Measurements from ENCODE around the gene KCNV2. TPM values are rescaled to one million over a fixed set of nuclear protein-coding genes. Genes with fewer than 3 reads are reported as not detected.

Gene KCNV2
- total and polyA plus RNA-seq, 2 donors (not counting 1 experiment from before 2014, with no cell fraction given), result not detected

DNA sequence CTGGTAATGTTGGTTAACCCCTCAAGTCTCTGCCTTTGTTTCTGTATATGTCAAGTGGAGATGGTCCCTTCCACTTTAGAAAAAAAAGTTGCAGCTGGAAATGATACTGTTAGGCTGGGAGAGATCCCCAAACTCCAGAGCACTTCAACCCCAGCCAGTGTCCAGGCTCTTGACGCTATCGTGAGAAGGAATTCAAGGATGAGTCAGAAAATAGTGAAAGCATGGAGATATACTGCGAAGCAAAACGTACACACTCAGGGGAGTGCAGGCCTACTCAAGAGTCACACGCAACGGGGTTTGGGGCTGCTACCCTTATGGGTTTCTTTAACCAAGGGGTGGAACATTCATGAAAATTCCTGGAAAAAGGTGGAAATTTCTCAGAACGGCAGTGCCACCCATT is 24.9 kb downstream of the KCNV2 start:
- no peaks in the 10 kb centered on the region for H3K9me3 ChIP-seq (ENCODE audit: control insufficient read depth, insufficient read depth, low read depth, low read length)
- H2AFZ ChIP-seq (ENCODE audit: low read length), result no peak overlapping the region
- H3K27me3 ChIP-seq (ENCODE audit: control insufficient read depth, insufficient read depth, low read length), result no peaks in the 10 kb centered on the region
- no peak overlapping the region for H3K27ac ChIP-seq (ENCODE audit: insufficient read depth, low read length)
- no peak overlapping the region for H3K4me3 ChIP-seq (replicated peaks in 1 of 4; ENCODE audit: control extremely low read depth in 1 of 4, insufficient read depth in 1 of 4, low read depth in 3 of 4, low read length in 4 of 4)
- no peaks in the 10 kb centered on the region for H3K79me2 ChIP-seq (ENCODE audit: control insufficient read depth, insufficient read depth, low read length)
- H3K9ac ChIP-seq (ENCODE audit: insufficient read depth, low read length), result no peak overlapping the region
- no peak overlapping the region for H3K4me2 ChIP-seq (ENCODE audit: extremely low read depth, insufficient read depth, low read length)
- no peaks in the 10 kb centered on the region for H3K4me1 ChIP-seq (ENCODE audit: control insufficient read depth, extremely low read depth, insufficient read depth, low read length)
- no peaks in the 10 kb centered on the region for H4K20me1 ChIP-seq (ENCODE audit: control insufficient read depth, extremely low read depth, insufficient read depth, low read length)
- no peak for TF ChIP-seq EZH2 (IDR thresholded peaks at IDR 0.05; ENCODE audit: low read length, missing control alignments)
- TF ChIP-seq, protein P1, sequence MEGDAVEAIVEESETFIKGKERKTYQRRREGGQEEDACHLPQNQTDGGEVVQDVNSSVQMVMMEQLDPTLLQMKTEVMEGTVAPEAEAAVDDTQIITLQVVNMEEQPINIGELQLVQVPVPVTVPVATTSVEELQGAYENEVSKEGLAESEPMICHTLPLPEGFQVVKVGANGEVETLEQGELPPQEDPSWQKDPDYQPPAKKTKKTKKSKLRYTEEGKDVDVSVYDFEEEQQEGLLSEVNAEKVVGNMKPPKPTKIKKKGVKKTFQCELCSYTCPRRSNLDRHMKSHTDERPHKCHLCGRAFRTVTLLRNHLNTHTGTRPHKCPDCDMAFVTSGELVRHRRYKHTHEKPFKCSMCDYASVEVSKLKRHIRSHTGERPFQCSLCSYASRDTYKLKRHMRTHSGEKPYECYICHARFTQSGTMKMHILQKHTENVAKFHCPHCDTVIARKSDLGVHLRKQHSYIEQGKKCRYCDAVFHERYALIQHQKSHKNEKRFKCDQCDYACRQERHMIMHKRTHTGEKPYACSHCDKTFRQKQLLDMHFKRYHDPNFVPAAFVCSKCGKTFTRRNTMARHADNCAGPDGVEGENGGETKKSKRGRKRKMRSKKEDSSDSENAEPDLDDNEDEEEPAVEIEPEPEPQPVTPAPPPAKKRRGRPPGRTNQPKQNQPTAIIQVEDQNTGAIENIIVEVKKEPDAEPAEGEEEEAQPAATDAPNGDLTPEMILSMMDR (conservative IDR thresholded peaks at IDR 0.05 in 1 of 2, IDR thresholded peaks at IDR 0.05 in 1 of 2; ENCODE audit: low read depth in 1 of 2, low read length in 2 of 2), result no peak
- no peaks in the 10 kb centered on the region for H3K36me3 ChIP-seq (ENCODE audit: control insufficient read depth, insufficient read depth, low read length)
- DNase-seq (ENCODE audit: low read depth in 2 of 2), result no peak

DNA sequence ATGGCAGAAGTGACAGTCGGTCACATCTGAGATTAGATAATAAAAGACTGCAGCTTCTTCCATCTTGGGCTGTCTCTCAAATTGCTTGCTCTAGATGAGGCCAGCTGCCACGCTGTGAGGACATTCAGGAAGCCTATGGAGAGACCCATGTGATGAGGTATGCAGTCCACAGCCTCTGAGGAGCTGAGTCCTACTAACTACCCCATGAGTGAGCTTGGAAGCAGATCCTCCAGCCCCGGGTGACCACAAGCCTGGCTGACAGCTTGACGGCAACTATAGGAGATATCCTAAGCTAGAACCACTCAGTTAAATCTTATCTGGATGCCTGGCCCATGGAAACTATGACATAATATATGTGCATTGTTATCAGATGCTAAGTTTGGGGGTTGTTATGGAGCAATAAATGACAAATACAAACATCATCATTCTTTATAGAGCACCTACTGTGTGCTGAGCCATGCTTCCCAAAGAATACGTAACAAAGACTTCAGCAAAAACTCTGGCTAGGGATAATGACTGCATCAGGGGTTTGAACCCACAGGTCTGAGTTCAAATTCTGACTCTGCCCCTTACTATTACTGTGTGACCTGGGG is 26.7 kb downstream of the KCNV2 start:
- Histone ChIP-seq H4K20me1 (ENCODE audit: control insufficient read depth, extremely low read depth, insufficient read depth, low read length) (no peaks in the 10 kb centered on the region), H3K27me3 (ENCODE audit: control insufficient read depth, insufficient read depth, low read length) (no peaks in the 10 kb centered on the region), H3K4me3 (replicated peaks in 1 of 4; ENCODE audit: control extremely low read depth in 1 of 4, insufficient read depth in 1 of 4, low read depth in 3 of 4, low read length in 4 of 4) (no peak overlapping the region), H3K4me1 (ENCODE audit: control insufficient read depth, extremely low read depth, insufficient read depth, low read length) (no peaks in the 10 kb centered on the region), H2AFZ (ENCODE audit: low read length) (no peak overlapping the region), H3K9ac (ENCODE audit: insufficient read depth, low read length) (no peak overlapping the region), H3K79me2 (ENCODE audit: control insufficient read depth, insufficient read depth, low read length) (no peaks in the 10 kb centered on the region), H3K36me3 (ENCODE audit: control insufficient read depth, insufficient read depth, low read length) (no peaks in the 10 kb centered on the region), H3K9me3 (ENCODE audit: control insufficient read depth, insufficient read depth, low read depth, low read length) (no peaks in the 10 kb centered on the region), H3K4me2 (ENCODE audit: extremely low read depth, insufficient read depth, low read length) (no peak overlapping the region), H3K27ac (ENCODE audit: insufficient read depth, low read length) (no peak overlapping the region)
- DNase-seq (ENCODE audit: low read depth in 2 of 2), result no peak
- TF ChIP-seq, protein P1 (conservative IDR thresholded peaks at IDR 0.05 in 1 of 2, IDR thresholded peaks at IDR 0.05 in 1 of 2; ENCODE audit: low read depth in 1 of 2, low read length in 2 of 2), result no peak
- TF ChIP-seq EZH2 (IDR thresholded peaks at IDR 0.05; ENCODE audit: low read length, missing control alignments), result no peak

DNA sequence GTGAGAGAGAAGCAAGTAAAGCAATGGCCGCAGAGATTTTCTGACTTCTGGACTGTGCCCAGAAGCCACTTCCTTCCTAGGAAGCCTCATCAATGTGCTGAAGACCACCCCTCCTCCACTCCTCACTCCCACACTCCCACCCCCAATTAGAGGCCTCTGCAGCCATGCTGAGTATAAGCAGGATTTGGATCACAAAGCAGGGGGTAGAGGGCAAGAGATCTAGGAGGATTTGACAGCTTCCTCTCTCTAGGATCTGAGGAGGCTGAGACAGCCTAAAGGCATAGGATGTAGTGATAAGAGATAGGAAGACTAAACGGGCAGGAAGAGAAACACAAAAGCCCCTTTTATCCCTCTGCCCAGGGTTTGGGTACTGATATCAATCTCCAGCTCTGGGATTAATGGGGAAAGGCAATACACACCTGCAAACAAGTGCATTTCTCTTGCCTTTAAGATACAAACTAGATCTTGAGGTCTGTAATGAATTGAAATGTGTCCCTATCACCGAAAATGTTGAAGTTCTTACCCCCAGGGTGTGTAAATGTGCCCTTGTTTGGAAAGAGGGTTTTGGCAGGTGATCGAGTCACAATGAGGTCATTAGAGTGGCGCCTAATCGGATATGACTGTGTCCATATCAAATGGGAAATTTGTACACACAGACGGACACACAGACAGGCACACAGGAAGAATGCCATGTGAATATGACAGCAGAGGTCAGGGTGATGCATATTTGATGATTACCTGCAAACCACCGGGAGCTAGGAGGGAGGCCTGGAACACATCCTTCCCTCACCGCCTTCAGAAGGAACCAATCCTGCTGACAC is 28.5 kb downstream of the KCNV2 start:
- Histone ChIP-seq H3K4me2 (ENCODE audit: extremely low read depth, insufficient read depth, low read length) (no peak overlapping the region), H3K4me3 (replicated peaks in 1 of 4; ENCODE audit: control extremely low read depth in 1 of 4, insufficient read depth in 1 of 4, low read depth in 3 of 4, low read length in 4 of 4) (no peak overlapping the region), H3K4me1 (ENCODE audit: control insufficient read depth, extremely low read depth, insufficient read depth, low read length) (no peaks in the 10 kb centered on the region), H3K9ac (ENCODE audit: insufficient read depth, low read length) (no peak overlapping the region), H2AFZ (ENCODE audit: low read length) (no peak overlapping the region), H3K27me3 (ENCODE audit: control insufficient read depth, insufficient read depth, low read length) (no peaks in the 10 kb centered on the region), H3K27ac (ENCODE audit: insufficient read depth, low read length) (no peak overlapping the region), H3K9me3 (ENCODE audit: control insufficient read depth, insufficient read depth, low read depth, low read length) (no peaks in the 10 kb centered on the region), H3K79me2 (ENCODE audit: control insufficient read depth, insufficient read depth, low read length) (no peaks in the 10 kb centered on the region), H3K36me3 (ENCODE audit: control insufficient read depth, insufficient read depth, low read length) (no peaks in the 10 kb centered on the region), H4K20me1 (ENCODE audit: control insufficient read depth, extremely low read depth, insufficient read depth, low read length) (no peaks in the 10 kb centered on the region)
- DNase-seq (ENCODE audit: low read depth in 2 of 2), result no peak
- TF ChIP-seq, protein P1 (conservative IDR thresholded peaks at IDR 0.05 in 1 of 2, IDR thresholded peaks at IDR 0.05 in 1 of 2; ENCODE audit: low read depth in 1 of 2, low read length in 2 of 2), result no peak
- TF ChIP-seq EZH2 (IDR thresholded peaks at IDR 0.05; ENCODE audit: low read length, missing control alignments), result no peak
